Endothelial cell of umbilical vein (primary cell): Measurements from ENCODE around the gene COG5. TPM values are rescaled to one million over a fixed set of nuclear protein-coding genes. Genes with fewer than 3 reads are reported as not detected.

Source experiments
- BruUV-seq: library from RNA; stranded (reverse); fragments of 400-500 nt; replicated peaks from 2 replicates; lab custom pipeline; 2021; lab: Mats Ljungman, UMichigan
- CTCF ChIA-PET: fragments of 300-600, 350-600 bp; sonication (Branson Sonifier 250); formaldehyde crosslinking; loops from one replicate; lab custom pipeline; 2021; ENCODE audit warnings: antibody characterized with exemption, inconsistent platforms; lab: Charles Lee
- POLR2A ChIA-PET: fragments of 300-600, 350-600 bp; sonication (Branson Sonifier 250); formaldehyde crosslinking; loops from one replicate; lab custom pipeline; 2021; ENCODE audit warnings: antibody characterized with exemption, inconsistent platforms; lab: Charles Lee
- DNase-seq: peaks from one replicate; pipeline ENCODE4 v3.0.0-alpha.2; 2011; ENCODE audit warnings: low read depth, low spot score
- FAIRE-seq: peaks from 2 replicates; lab custom pipeline; 2011; peaks lifted over from hg19 to GRCh38; lab: Jason Lieb, UNC
- H2AFZ ChIP-seq: 2 replicates; pipeline ENCODE4 v1.6.0; 2012; ENCODE audit warnings: low read depth, low read length, control low read depth, inconsistent platforms
- H3K27ac ChIP-seq: 2 replicates; pipeline ENCODE4 v1.5.1; 2011; ENCODE audit warnings: low read depth, mild to moderate bottlenecking, control low read depth, low read length, moderate library complexity; ENCODE audit not compliant: insufficient read depth
- H3K27me3 ChIP-seq, 2 experiments: 2 replicates each; pipeline versions ENCODE4 v1.6.0 to v1.6.1; 2011; ENCODE audit warnings: low read length in 2 of 2, mixed read lengths in 1 of 2; ENCODE audit not compliant: control insufficient read depth in 2 of 2, insufficient read depth in 2 of 2
- H3K36me3 ChIP-seq, 2 experiments: 2 replicates in 1 of 2; 3 replicates in 1 of 2; pipeline ENCODE4 v1.5.1; 2011; ENCODE audit warnings: low read length in 2 of 2, mild to moderate bottlenecking in 1 of 2, moderate library complexity in 1 of 2; ENCODE audit not compliant: control insufficient read depth in 2 of 2, insufficient read depth in 2 of 2; ENCODE audit errors: extremely low read depth in 1 of 2
- H3K4me1 ChIP-seq: 3 replicates; pipeline ENCODE4 v1.5.1; 2011; ENCODE audit warnings: mild to moderate bottlenecking, low read length; ENCODE audit not compliant: control insufficient read depth, insufficient read depth; ENCODE audit errors: extremely low read depth
- H3K4me2 ChIP-seq: 2 replicates; pipeline ENCODE4 v1.6.1; 2011; ENCODE audit warnings: low read length, control low read depth, mixed read lengths; ENCODE audit not compliant: insufficient read depth
- H3K4me3 ChIP-seq, 3 experiments: fragments of 200-600 bp in 1 of 3; sonication (generic), shearing (Covaris generic) in 1 of 3; replicated peaks in 1 of 3; 2 replicates each; pipeline ENCODE4 v1.5.1; 2011 to 2016; ENCODE audit warnings: control low read depth in 3 of 3, low read length in 3 of 3, mild to moderate bottlenecking in 2 of 3, inconsistent platforms in 1 of 3, low read depth in 1 of 3, moderate library complexity in 1 of 3; ENCODE audit not compliant: insufficient read depth in 1 of 3
- H3K79me2 ChIP-seq: 2 replicates; pipeline ENCODE4 v1.6.0; 2012; ENCODE audit warnings: low read length, inconsistent platforms; ENCODE audit not compliant: control insufficient read depth, insufficient read depth
- H3K9ac ChIP-seq: replicated peaks from 2 replicates; pipeline ENCODE3; 2011; ENCODE audit warnings: low read length, control low read depth; ENCODE audit not compliant: insufficient read depth; ENCODE audit errors: extremely low read depth
- H3K9me1 ChIP-seq: replicated peaks from 3 replicates; pipeline ENCODE4 v1.6.0; 2011; ENCODE audit warnings: mild to moderate bottlenecking, low read length; ENCODE audit not compliant: control insufficient read depth, insufficient read depth; ENCODE audit errors: extremely low read depth
- H3K9me3 ChIP-seq: replicated peaks from 2 replicates; pipeline ENCODE4 v1.5.1; 2012; ENCODE audit warnings: low read length, inconsistent platforms; ENCODE audit not compliant: control insufficient read depth, insufficient read depth
- H4K20me1 ChIP-seq: replicated peaks from 2 replicates; pipeline ENCODE3; 2011; ENCODE audit warnings: mild to moderate bottlenecking, low read length; ENCODE audit not compliant: control insufficient read depth, insufficient read depth; ENCODE audit errors: extremely low read depth
- EZH2 ChIP-seq: IDR thresholded peaks from 2 replicates; pipeline ENCODE4 v1.6.1; 2012; ENCODE audit warnings: borderline replicate concordance, low read depth, mild to moderate bottlenecking, moderate library complexity, low read length, inconsistent platforms; ENCODE audit not compliant: severe bottlenecking
- FOS ChIP-seq: IDR thresholded peaks from 2 replicates; pipeline ENCODE4 v1.6.1; 2011; ENCODE audit warnings: mild to moderate bottlenecking, low read length, moderate library complexity, borderline replicate concordance; ENCODE audit not compliant: insufficient read depth
- GATA2 ChIP-seq: IDR thresholded peaks from 2 replicates; pipeline ENCODE4 v1.7.0; 2011; ENCODE audit warnings: low read depth, mild to moderate bottlenecking, moderate library complexity, mixed read lengths, low read length; ENCODE audit not compliant: insufficient read length, insufficient read depth
- JUN ChIP-seq: IDR thresholded peaks from 2 replicates; pipeline ENCODE4 v1.6.1; 2011; ENCODE audit warnings: borderline replicate concordance, low read depth; ENCODE audit not compliant: insufficient read length, insufficient read depth
- MYC ChIP-seq: IDR thresholded peaks from one replicate; pipeline ENCODE4 v1.6.1; 2011; ENCODE audit warnings: mild to moderate bottlenecking, low read depth, low read length
- POLR2A ChIP-seq: IDR thresholded peaks from 2 replicates; pipeline ENCODE4 v1.6.1; 2012; ENCODE audit warnings: low read depth, mild to moderate bottlenecking, control low read depth, low read length
- POLR2AphosphoS5 ChIP-seq: IDR thresholded peaks from 2 replicates; pipeline ENCODE4 v1.6.1; 2012; ENCODE audit warnings: low read depth, mild to moderate bottlenecking, control low read depth, low read length, moderate library complexity; ENCODE audit not compliant: insufficient read depth
- dilution Hi-C: fragments of 300-500 bp; cut with MboI; formaldehyde crosslinking; loops from one replicate; pipeline ENCODE4 v1.15.0; 2019; ENCODE audit warnings: low sequenced_read_pairs; ENCODE audit not compliant: extremely low pct_ligation_motif_present
- intact Hi-C: fragments of 100-400 bp; cut with micrococcal nuclease; formaldehyde crosslinking; loops from one replicate; pipeline ENCODE4 v1.10.0; 2022
- polyA plus RNA-seq, 4 experiments: library from polyadenylated mRNA; depleted of rRNA in 3 of 4; stranded (reverse) in 3 of 4; unstranded in 1 of 4; fragments of >200 nt; gene quantifications; 2 replicates each; pipeline versions ENCODE4 v1.2.1 to v1.2.3, GENCODE V29; 2011 to 2012; ENCODE audit warnings: missing spikeins in 1 of 4
- total RNA-seq: library from RNA; stranded (reverse); gene quantifications from 2 replicates; pipeline ENCODE4 v1.2.3, GENCODE V29; 2021
- TF ChIP-seq, protein P1 (sequence below): IDR thresholded peaks from 2 replicates; pipeline ENCODE4 v1.6.1; 2011; ENCODE audit not compliant: insufficient read depth, insufficient read length
- TF ChIP-seq, protein P2 (sequence below), 2 donors: IDR thresholded peaks; 1 replicate in 1 of 2; 2 replicates in 1 of 2; pipeline ENCODE4 v1.5.1; 2011; ENCODE audit warnings: low read length in 2 of 2, mild to moderate bottlenecking in 2 of 2, moderate library complexity in 2 of 2, control low read depth in 1 of 2, inconsistent platforms in 1 of 2, low read depth in 1 of 2; ENCODE audit not compliant: insufficient read depth in 1 of 2; ENCODE audit errors: extremely low read depth in 1 of 2

Gene COG5
- total and polyA plus RNA-seq, 2 donors (not counting 3 experiments of a cell fraction or from before 2014, with no cell fraction given), result 18.8 to 45.3 TPM

DNA sequence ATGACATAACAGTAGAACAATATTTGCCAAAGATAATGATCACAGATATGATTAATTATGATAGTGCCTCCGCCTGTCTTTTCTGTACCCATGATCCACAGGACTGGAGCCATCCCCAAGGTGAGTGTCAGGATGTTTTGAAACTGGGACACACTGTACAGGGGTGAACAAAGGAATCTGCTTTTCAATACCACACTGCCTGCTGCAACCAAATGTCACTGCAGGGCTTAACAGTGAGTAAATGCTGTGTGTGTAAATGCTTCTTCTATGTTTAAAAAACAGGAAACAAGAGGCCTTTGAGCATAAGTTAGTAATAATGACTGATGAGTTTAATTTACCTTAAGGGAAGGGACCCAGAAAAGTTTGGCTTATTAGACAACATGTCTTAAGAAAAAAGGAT, 329.7 kb downstream of the COG5 start:
- POLR2A ChIA-PET, result interaction anchor here (0.5 kb wide), 1 partner anchor 13 kb away, joined by 3 read pairs; no protein-coding TSS in a partner anchor
- Histone ChIP-seq H3K9me3 (no peaks in the 10 kb centered on the region), H3K36me3 (peaks cover 0 to 2% of the 10 kb centered on the region in 2 experiments), H3K4me2 (no peak overlapping the region), H3K27me3 (no peaks in the 10 kb centered on the region), H4K20me1 (no peaks in the 10 kb centered on the region), H3K4me3 (no peak overlapping the region), H3K27ac (no peak overlapping the region), H3K9me1 (no peaks in the 10 kb centered on the region), H2AFZ (no peak overlapping the region), H3K79me2 (no peaks in the 10 kb centered on the region), H3K4me1 (peaks cover 20% of the 10 kb centered on the region), H3K9ac (no peak overlapping the region)
- CTCF ChIA-PET, result interaction anchor here (0.8 to 1.0 kb wide), 2 partner anchors 23 to 229 kb away, joined by 3 read pairs; no protein-coding TSS in a partner anchor
- dilution Hi-C loops, result no loop called here
- FAIRE-seq (no peak), DNase-seq (no peak)
- no peak for TF ChIP-seq JUN
- TF ChIP-seq POLR2AphosphoS5, result no peak
- TF ChIP-seq, protein P1, sequence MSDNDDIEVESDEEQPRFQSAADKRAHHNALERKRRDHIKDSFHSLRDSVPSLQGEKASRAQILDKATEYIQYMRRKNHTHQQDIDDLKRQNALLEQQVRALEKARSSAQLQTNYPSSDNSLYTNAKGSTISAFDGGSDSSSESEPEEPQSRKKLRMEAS, result no peak
- no peak for TF ChIP-seq FOS
- no peak for TF ChIP-seq MYC
- TF ChIP-seq GATA2, result no peak
- TF ChIP-seq POLR2A, result no peak
- TF ChIP-seq EZH2, result no peak
- TF ChIP-seq, protein P2, sequence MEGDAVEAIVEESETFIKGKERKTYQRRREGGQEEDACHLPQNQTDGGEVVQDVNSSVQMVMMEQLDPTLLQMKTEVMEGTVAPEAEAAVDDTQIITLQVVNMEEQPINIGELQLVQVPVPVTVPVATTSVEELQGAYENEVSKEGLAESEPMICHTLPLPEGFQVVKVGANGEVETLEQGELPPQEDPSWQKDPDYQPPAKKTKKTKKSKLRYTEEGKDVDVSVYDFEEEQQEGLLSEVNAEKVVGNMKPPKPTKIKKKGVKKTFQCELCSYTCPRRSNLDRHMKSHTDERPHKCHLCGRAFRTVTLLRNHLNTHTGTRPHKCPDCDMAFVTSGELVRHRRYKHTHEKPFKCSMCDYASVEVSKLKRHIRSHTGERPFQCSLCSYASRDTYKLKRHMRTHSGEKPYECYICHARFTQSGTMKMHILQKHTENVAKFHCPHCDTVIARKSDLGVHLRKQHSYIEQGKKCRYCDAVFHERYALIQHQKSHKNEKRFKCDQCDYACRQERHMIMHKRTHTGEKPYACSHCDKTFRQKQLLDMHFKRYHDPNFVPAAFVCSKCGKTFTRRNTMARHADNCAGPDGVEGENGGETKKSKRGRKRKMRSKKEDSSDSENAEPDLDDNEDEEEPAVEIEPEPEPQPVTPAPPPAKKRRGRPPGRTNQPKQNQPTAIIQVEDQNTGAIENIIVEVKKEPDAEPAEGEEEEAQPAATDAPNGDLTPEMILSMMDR (IDR thresholded peaks at IDR 0.05; ENCODE audit: extremely low read depth in 1 of 2, insufficient read depth in 1 of 2, low read depth in 1 of 2, low read length in 2 of 2), result no peak
- intact Hi-C loops, result no loop called here
- BruUV-seq, result no TSS peak
